GM21717 (cell line): ENCODE data around the gene PLXDC1.

Source experiments
- ATAC-seq: cut with Tn5 transposase; IDR thresholded peaks from one replicate; pipeline ENCODE4 v1.9.1; 2021; ENCODE audit warnings: mild to moderate bottlenecking, moderate library complexity; ENCODE audit not compliant: unreplicated experiment

The PLXDC1 gene

GRCh38 chr17:39018267-39019134 is 132.9 kb downstream of the PLXDC1 start:
- no peak for ATAC-seq

- ATAC-seq, result no peak
These were observed 135.0 kb downstream of the PLXDC1 start for GRCh38 chr17:39016193-39017153.

GRCh38 chr17:39015546-39015935 is 135.9 kb downstream of the PLXDC1 start:
- ATAC-seq, result no peak

- ATAC-seq, result no peak
These were observed 136.5 kb downstream of the PLXDC1 start for GRCh38 chr17:39014795-39015545.

- ATAC-seq, result no peak
These were observed 137.2 kb downstream of the PLXDC1 start for GRCh38 chr17:39014044-39014794.
